MCF 10A (cell line): ENCODE measurements around the gene AGPS. TPM values are rescaled to one million over a fixed set of nuclear protein-coding genes. Genes with fewer than 3 reads are reported as not detected.
"Not testable (repeated sequence)": the region's sequence is repeated elsewhere in the genome, so short reads cannot be mapped to it uniquely, and the experiment has no call there.

ENCODE experiments used
- BruUV-seq: library from RNA; stranded (reverse); fragments of 400-500 nt; replicated peaks from 2 replicates; lab custom pipeline; 2021; lab: Mats Ljungman, UMichigan
- CTCF ChIA-PET: fragments of 300-600 bp; sonication (Branson Sonifier 250); formaldehyde crosslinking; extraction: SDS; loops from one replicate; lab custom pipeline; 2021; ENCODE audit warnings: antibody characterized with exemption, inconsistent platforms; lab: Yijun Ruan, JAX
- POLR2A ChIA-PET: fragments of 300-600, 350-650 bp; sonication (Branson Sonifier 250); formaldehyde crosslinking; extraction: SDS; loops from one replicate; lab custom pipeline; 2020; ENCODE audit warnings: antibody characterized with exemption, inconsistent platforms; lab: Yijun Ruan, JAX
- DNase-seq: peaks from one replicate; pipeline ENCODE4 v3.0.0-alpha.2; 2018; ENCODE audit not compliant: unreplicated experiment
- H3K27ac Mint-ChIP-seq: one replicate; pipeline ENCODE4 v1.8.0; 2022; ENCODE audit warnings: mild to moderate bottlenecking, low read depth, mixed read lengths; ENCODE audit not compliant: unreplicated experiment
- H3K27me3 Mint-ChIP-seq: one replicate; pipeline ENCODE4 v1.8.0; 2022; ENCODE audit warnings: mixed read lengths; ENCODE audit not compliant: insufficient read depth, unreplicated experiment
- H3K36me3 Mint-ChIP-seq: one replicate; pipeline ENCODE4 v1.8.0; 2022; ENCODE audit warnings: mild to moderate bottlenecking, moderate library complexity, mixed read lengths; ENCODE audit not compliant: insufficient read depth, unreplicated experiment
- H3K4me1 Mint-ChIP-seq: one replicate; pipeline ENCODE4 v1.8.0; 2022; ENCODE audit warnings: mixed read lengths; ENCODE audit not compliant: insufficient read depth, unreplicated experiment
- H3K4me3 Mint-ChIP-seq: one replicate; pipeline ENCODE4 v1.8.0; 2022; ENCODE audit warnings: mild to moderate bottlenecking, moderate library complexity, mixed read lengths; ENCODE audit not compliant: unreplicated experiment
- H3K9me3 Mint-ChIP-seq: one replicate; pipeline ENCODE4 v1.8.0; 2022; ENCODE audit warnings: mixed read lengths; ENCODE audit not compliant: unreplicated experiment
- CTCF ChIP-seq: fragments of 200-600 bp; IDR thresholded peaks from one replicate; pipeline ENCODE4 v1.8.0; 2022; ENCODE audit warnings: antibody characterized with exemption, mild to moderate bottlenecking; ENCODE audit not compliant: unreplicated experiment
- intact Hi-C: fragments of 100-400 bp; cut with micrococcal nuclease; formaldehyde crosslinking; loops from 2 replicates; pipeline ENCODE4 v1.14.1; 2022
- total RNA-seq: library from RNA; stranded (reverse); gene quantifications from 2 replicates; pipeline ENCODE4 v1.2.3, GENCODE V29; 2022

The AGPS gene
- total RNA-seq, 1 experiment from 2014 or later, result 49.5 TPM

DNA sequence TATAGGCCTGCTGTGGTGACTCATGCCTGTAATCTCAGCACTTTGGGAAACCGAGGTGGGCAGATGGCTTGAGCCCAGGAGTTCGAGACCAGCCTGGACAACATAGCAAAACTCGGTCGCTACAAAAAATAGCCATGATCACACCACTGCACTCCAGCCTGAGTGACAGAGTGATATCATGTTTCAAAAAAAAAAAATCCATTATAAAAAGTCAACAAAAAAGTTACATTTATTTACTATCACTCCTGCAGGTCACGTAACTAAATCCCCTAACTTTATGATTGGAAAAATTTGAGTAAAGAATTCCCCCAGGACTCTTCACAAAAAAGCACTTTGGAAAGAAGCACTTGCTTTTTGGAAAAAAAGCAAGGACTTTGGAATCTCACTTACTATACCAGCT lies 46.4 kb upstream of the AGPS start:
- ChIA-PET CTCF (interaction anchor here (0.6 to 0.7 kb wide), 3 partner anchors 12 to 138 kb away, joined by 3 read pairs; no protein-coding TSS in a partner anchor), POLR2A (no interaction called here)
- intact Hi-C loops, result no loop called here
- BruUV-seq, result no TSS peak
- Mint-ChIP-seq H3K27ac (no peak overlapping the region), H3K9me3 (no peaks in the 10 kb centered on the region), H3K36me3 (no peaks in the 10 kb centered on the region), H3K27me3 (no peaks in the 10 kb centered on the region), H3K4me1 (no peaks in the 10 kb centered on the region), H3K4me3 (no peak overlapping the region)
- DNase-seq, result no peak
- TF ChIP-seq CTCF, result no peak

DNA sequence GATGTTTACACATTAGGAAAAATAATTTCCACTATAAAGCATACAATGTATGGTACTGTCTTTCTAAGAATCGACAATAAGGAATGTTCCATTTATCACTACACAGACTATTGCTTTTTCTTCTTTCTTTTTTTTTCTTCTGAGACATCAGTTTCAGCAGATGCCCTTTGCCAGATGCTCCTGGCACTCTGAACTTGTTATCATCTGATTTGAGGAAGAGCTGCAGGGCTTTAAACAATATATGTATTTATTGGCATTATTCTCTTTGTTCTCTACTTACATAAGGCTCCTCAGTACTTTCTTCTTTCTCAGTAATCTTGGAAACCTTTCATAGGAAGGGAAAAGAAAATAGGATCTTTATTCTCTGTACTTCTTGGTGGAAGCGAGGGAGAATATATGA lies 45.0 kb upstream of the AGPS start:
- CTCF ChIA-PET, result interaction anchor here (0.6 to 1.0 kb wide), 5 partner anchors 12 to 355 kb away, joined by 3 to 4 read pairs (median 3); no protein-coding TSS in a partner anchor
- Mint-ChIP-seq H3K27me3 (no peaks in the 10 kb centered on the region), H3K27ac (no peak overlapping the region), H3K4me3 (no peak overlapping the region), H3K36me3 (no peaks in the 10 kb centered on the region), H3K9me3 (no peaks in the 10 kb centered on the region), H3K4me1 (no peaks in the 10 kb centered on the region)
- intact Hi-C loops, result no loop called here
- DNase-seq, result no peak
- POLR2A ChIA-PET, result no interaction called here
- no peak for TF ChIP-seq CTCF
- BruUV-seq, result no TSS peak

DNA sequence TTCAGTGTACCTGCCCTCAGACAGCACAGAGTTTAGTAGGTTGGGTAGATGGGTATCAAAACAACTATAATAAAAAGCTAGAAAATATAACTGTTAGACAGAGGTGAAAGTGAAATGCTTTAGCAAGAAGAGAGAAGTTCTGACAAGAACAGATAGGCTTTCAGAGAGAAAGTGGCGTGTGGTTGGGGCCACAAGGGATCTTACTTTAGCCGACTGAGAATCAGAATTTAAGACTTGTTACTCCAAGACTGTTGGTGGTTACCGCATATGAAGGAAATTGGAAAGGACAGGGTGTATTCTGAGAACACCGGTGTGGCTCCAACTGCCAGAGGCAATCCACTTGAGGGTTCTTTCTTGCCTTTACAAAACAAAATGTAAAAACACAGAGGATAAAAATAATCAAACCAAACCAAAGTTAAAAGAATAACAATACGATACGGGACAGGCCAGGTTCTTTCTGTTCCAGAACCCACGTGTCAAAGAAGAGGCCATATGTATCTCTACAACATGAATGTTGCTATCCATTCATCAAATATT lies 44.4 kb upstream of the AGPS start:
- no TSS peak for BruUV-seq
- no peak overlapping the region for H3K27ac Mint-ChIP-seq
- TF ChIP-seq CTCF, result no peak
- no peaks in the 10 kb centered on the region for H3K9me3 Mint-ChIP-seq
- ChIA-PET CTCF (interaction anchor here (0.9 to 1.8 kb wide), 2 partner anchors 9 to 44 kb away, joined by 3 to 6 read pairs; no protein-coding TSS in a partner anchor), POLR2A (interaction anchor here (0.5 kb wide), 1 partner anchor 10 kb away, joined by 3 read pairs; no protein-coding TSS in a partner anchor)
- H3K4me1 Mint-ChIP-seq, result no peaks in the 10 kb centered on the region
- H3K36me3 Mint-ChIP-seq, result no peaks in the 10 kb centered on the region
- H3K27me3 Mint-ChIP-seq, result no peaks in the 10 kb centered on the region
- DNase-seq, result no peak
- intact Hi-C loops, result no loop called here
- no peak overlapping the region for H3K4me3 Mint-ChIP-seq

- POLR2A ChIA-PET, result interaction anchor here (0.5 to 1.2 kb wide), 3 partner anchors 9 to 14 kb away, joined by 3 read pairs; no protein-coding TSS in a partner anchor
- H3K36me3 Mint-ChIP-seq, result no peaks in the 10 kb centered on the region
- intact Hi-C loops, result no loop called here
- no peak for TF ChIP-seq CTCF
- CTCF ChIA-PET, result interaction anchor here (0.6 to 1.8 kb wide), 4 partner anchors 10 to 65 kb away, joined by 3 to 6 read pairs (median 4); no protein-coding TSS in a partner anchor
- no peaks in the 10 kb centered on the region for H3K27me3 Mint-ChIP-seq
- H3K4me3 Mint-ChIP-seq, result no peak overlapping the region
- no peaks in the 10 kb centered on the region for H3K4me1 Mint-ChIP-seq
- no peak overlapping the region for H3K27ac Mint-ChIP-seq
- no peak for DNase-seq
- H3K9me3 Mint-ChIP-seq, result no peaks in the 10 kb centered on the region
- BruUV-seq, result no TSS peak
Observed at GRCh38 chr2:177348733-177349693, 43.6 kb upstream of the AGPS start.

- ChIA-PET CTCF (interaction anchor here (0.6 to 1.3 kb wide), 7 partner anchors 15 to 416 kb away, joined by 3 to 6 read pairs (median 3); partner anchors contain the start of gene AGPS), POLR2A (interaction anchor here (0.6 to 1.2 kb wide), 2 partner anchors 12 to 380 kb away, joined by 3 read pairs; no protein-coding TSS in a partner anchor)
- H3K9me3 Mint-ChIP-seq, intact Hi-C loops, H3K36me3 Mint-ChIP-seq, H3K27ac Mint-ChIP-seq, H3K4me1 Mint-ChIP-seq, H3K27me3 Mint-ChIP-seq, H3K4me3 Mint-ChIP-seq, BruUV-seq, DNase-seq: not testable (repeated sequence)
Observed at GRCh38 chr2:177350624-177351023, 41.9 kb upstream of the AGPS start.
